Measurements from ENCODE around the gene TAF9. TPM values are rescaled to one million over a fixed set of nuclear protein-coding genes. Genes with fewer than 3 reads are reported as not detected.
A peak's percentile ranks its signal among the peaks of the same experiment; 100 is the strongest.
"Not testable (repeated sequence)": the region's sequence is repeated elsewhere in the genome, so short reads cannot be mapped to it uniquely, and the experiment has no call there.

The TAF9 gene
- total RNA-seq, 1 experiment from 2014 or later: 142 TPM

GRCh38 chr5:69334793-69335268, 34.5 kb downstream of the TAF9 start:
- in situ Hi-C loops (cut with HindIII; ENCODE audit: low pct_unique_long_range_greater_than_20kb, low sequenced_read_pairs) (no loop called here), intact Hi-C loops (cut with micrococcal nuclease; ENCODE audit: unreplicated experiment) (no loop called here)
- H3K4me1 ChIP-seq (ENCODE audit: control insufficient read depth, insufficient read depth, low read length): peaks cover 11% of the 10 kb centered on the region
- peak; percentile 42 for DNase-seq (ENCODE audit: low read depth, low spot score)
- H3K36me3 ChIP-seq (ENCODE audit: control insufficient read depth, insufficient read depth, low read length): no peaks in the 10 kb centered on the region; the same call in 1 of the 2 replicates
- ChIA-PET CTCF (interaction anchor here (0.6 to 1.6 kb wide), 5 partner anchors 32 to 311 kb away, joined by 3 to 11 read pairs (median 3); partner anchors contain the start of gene CDK7), POLR2A (interaction anchor here (0.6 kb wide), 2 partner anchors 91 to 174 kb away, joined by 4 to 5 read pairs; no protein-coding TSS in a partner anchor)
- ATAC-seq: peak; percentile 92
- TF ChIP-seq CTCF (IDR thresholded peaks at IDR 0.05) (peak; percentile 94), SIN3A (IDR thresholded peaks at IDR 0.05; ENCODE audit: borderline replicate concordance, insufficient read depth, low read depth, low read length) (no peak), POLR2AphosphoS5 (IDR thresholded peaks at IDR 0.05; ENCODE audit: low read depth, low read length) (no peak), REST (IDR thresholded peaks at IDR 0.05; ENCODE audit: insufficient read depth in 1 of 2, low read depth in 2 of 2, low read length in 1 of 2) (no peak)
- H3K9me3 ChIP-seq (ENCODE audit: control insufficient read depth, insufficient read depth, low read depth, low read length): no peaks in the 10 kb centered on the region
- 0 out of 2 replicates have a peak overlapping the region, but pooled peaks have one; percentile 23 for H3K27ac ChIP-seq (ENCODE audit: low read length)
- no peaks in the 10 kb centered on the region for H3K27me3 ChIP-seq (ENCODE audit: control insufficient read depth, insufficient read depth, low read length)
- BruUV-seq (replicated peaks): no TSS peak
- no peak overlapping the region; a peak in 1 of 4 replicates for H3K4me3 ChIP-seq (ENCODE audit: low read depth in 2 of 2, low read length in 2 of 2)

GRCh38 chr5:69333668-69334315, 35.5 kb downstream of the TAF9 start:
- POLR2A ChIA-PET: interaction anchor here (0.8 kb wide), 1 partner anchor 165 kb away, joined by 5 read pairs; no protein-coding TSS in a partner anchor

More at GRCh38 chr5:69333668-69334315, 35.5 kb downstream of the TAF9 start:
- H3K4me3 ChIP-seq (ENCODE audit: low read depth in 2 of 2, low read length in 2 of 2); DNase-seq (ENCODE audit: low read depth, low spot score); H3K27ac ChIP-seq (ENCODE audit: low read length); intact Hi-C loops (cut with micrococcal nuclease; ENCODE audit: unreplicated experiment); in situ Hi-C loops (cut with HindIII; ENCODE audit: low pct_unique_long_range_greater_than_20kb, low sequenced_read_pairs); H3K9me3 ChIP-seq (ENCODE audit: control insufficient read depth, insufficient read depth, low read depth, low read length); H3K27me3 ChIP-seq (ENCODE audit: control insufficient read depth, insufficient read depth, low read length); ATAC-seq; BruUV-seq (replicated peaks); H3K36me3 ChIP-seq (ENCODE audit: control insufficient read depth, insufficient read depth, low read length): not testable (repeated sequence)
- H3K4me1 ChIP-seq (ENCODE audit: control insufficient read depth, insufficient read depth, low read length): peaks cover 11% of the 10 kb centered on the region
- CTCF ChIA-PET: interaction anchor here (0.6 to 1.6 kb wide), 2 partner anchors 68 to 291 kb away, joined by 3 read pairs; no protein-coding TSS in a partner anchor

All from Panc1 (cell line).